ENCODE results near the gene CHD9.

GRCh38 chr16:53061256-53061655, 6.5 kb downstream of the CHD9 start:
- TF ChIP-seq, protein P1, sequence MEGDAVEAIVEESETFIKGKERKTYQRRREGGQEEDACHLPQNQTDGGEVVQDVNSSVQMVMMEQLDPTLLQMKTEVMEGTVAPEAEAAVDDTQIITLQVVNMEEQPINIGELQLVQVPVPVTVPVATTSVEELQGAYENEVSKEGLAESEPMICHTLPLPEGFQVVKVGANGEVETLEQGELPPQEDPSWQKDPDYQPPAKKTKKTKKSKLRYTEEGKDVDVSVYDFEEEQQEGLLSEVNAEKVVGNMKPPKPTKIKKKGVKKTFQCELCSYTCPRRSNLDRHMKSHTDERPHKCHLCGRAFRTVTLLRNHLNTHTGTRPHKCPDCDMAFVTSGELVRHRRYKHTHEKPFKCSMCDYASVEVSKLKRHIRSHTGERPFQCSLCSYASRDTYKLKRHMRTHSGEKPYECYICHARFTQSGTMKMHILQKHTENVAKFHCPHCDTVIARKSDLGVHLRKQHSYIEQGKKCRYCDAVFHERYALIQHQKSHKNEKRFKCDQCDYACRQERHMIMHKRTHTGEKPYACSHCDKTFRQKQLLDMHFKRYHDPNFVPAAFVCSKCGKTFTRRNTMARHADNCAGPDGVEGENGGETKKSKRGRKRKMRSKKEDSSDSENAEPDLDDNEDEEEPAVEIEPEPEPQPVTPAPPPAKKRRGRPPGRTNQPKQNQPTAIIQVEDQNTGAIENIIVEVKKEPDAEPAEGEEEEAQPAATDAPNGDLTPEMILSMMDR (IDR thresholded peaks at IDR 0.05): no peak
- no peak for TF ChIP-seq POLR2A (IDR thresholded peaks at IDR 0.05)
- TF ChIP-seq EP300 (IDR thresholded peaks at IDR 0.05): no peak
